CD14-positive monocyte (primary cell): ENCODE measurements around the gene MC3R. TPM values are rescaled to one million over a fixed set of nuclear protein-coding genes. Genes with fewer than 3 reads are reported as not detected.

ENCODE experiments used
- DNase-seq, 3 donors: peaks; one replicate each; pipeline ENCODE4 v3.0.0-alpha.2; 2011 to 2022
- H2AFZ ChIP-seq: 2 replicates; pipeline ENCODE4 v1.6.0; 2012; ENCODE audit warnings: mild to moderate bottlenecking, low read depth, low read length, inconsistent platforms; ENCODE audit not compliant: insufficient read depth, poor library complexity, severe bottlenecking
- H3K27ac ChIP-seq, 2 donors: 1 replicate in 1 of 2; 2 replicates in 1 of 2; pipeline ENCODE4 v1.5.1; 2012 to 2013; ENCODE audit warnings: low read length in 2 of 2, control low read depth in 1 of 2, inconsistent platforms in 1 of 2, low read depth in 1 of 2, mild to moderate bottlenecking in 1 of 2
- H3K27me3 ChIP-seq, 2 donors: one replicate each; pipeline versions ENCODE4 v1.6.0 to v1.6.1; 2011 to 2013; ENCODE audit warnings: low read length in 2 of 2; ENCODE audit not compliant: control insufficient read depth in 2 of 2, insufficient read depth in 2 of 2
- H3K36me3 ChIP-seq, 2 donors: replicated peaks in 1 of 2; 1 replicate in 1 of 2; 2 replicates in 1 of 2; pipeline versions ENCODE4 v1.5.1 to v1.6.1; 2012 to 2013; ENCODE audit warnings: low read length in 2 of 2, control low read depth in 1 of 2, inconsistent platforms in 1 of 2, mild to moderate bottlenecking in 1 of 2; ENCODE audit not compliant: insufficient read depth in 2 of 2, control insufficient read depth in 1 of 2
- H3K4me1 ChIP-seq, 2 donors: 1 replicate in 1 of 2; 2 replicates in 1 of 2; pipeline versions ENCODE4 v1.5.1 to v1.6.1; 2012 to 2013; ENCODE audit warnings: low read length in 2 of 2, control low read depth in 1 of 2, inconsistent platforms in 1 of 2, mild to moderate bottlenecking in 1 of 2, moderate library complexity in 1 of 2; ENCODE audit not compliant: insufficient read depth in 2 of 2, control insufficient read depth in 1 of 2
- H3K4me2 ChIP-seq: replicated peaks from 2 replicates; pipeline ENCODE3; 2012; ENCODE audit warnings: low read length, moderate library complexity, mild to moderate bottlenecking; ENCODE audit not compliant: poor library complexity, severe bottlenecking; ENCODE audit errors: extremely low read depth
- H3K4me3 ChIP-seq, 3 experiments: fragments of 200-600 bp in 1 of 3; sonication (generic) in 1 of 3; replicated peaks in 1 of 3; 1 replicate in 2 of 3; 2 replicates in 1 of 3; pipeline ENCODE4 v1.5.1; 2011 to 2013; ENCODE audit warnings: low read length in 3 of 3, mild to moderate bottlenecking in 3 of 3, control low read depth in 2 of 3, low read depth in 2 of 3, inconsistent platforms in 1 of 3, moderate library complexity in 1 of 3
- H3K79me2 ChIP-seq: 2 replicates; pipeline ENCODE4 v1.6.0; 2012; ENCODE audit warnings: mild to moderate bottlenecking, control low read depth, inconsistent platforms, low read length, moderate library complexity; ENCODE audit not compliant: insufficient read depth
- H3K9ac ChIP-seq: 2 replicates; pipeline ENCODE4 v1.6.0; 2017; ENCODE audit warnings: low read length, mild to moderate bottlenecking; ENCODE audit not compliant: insufficient read depth, poor library complexity, severe bottlenecking
- H3K9me3 ChIP-seq, 2 donors: replicated peaks in 1 of 2; 1 replicate in 1 of 2; 2 replicates in 1 of 2; pipeline versions ENCODE4 v1.5.1 to v1.6.1; 2012 to 2013; ENCODE audit warnings: low read length in 2 of 2, control low read depth in 1 of 2; ENCODE audit not compliant: control insufficient read depth in 1 of 2, insufficient read depth in 1 of 2
- H4K20me1 ChIP-seq: 2 replicates; pipeline ENCODE4 v1.6.0; 2012; ENCODE audit warnings: mild to moderate bottlenecking, low read length, control low read depth, moderate library complexity; ENCODE audit not compliant: insufficient read depth
- H3K27ac Mint-ChIP-seq, 7 donors: one replicate each; pipeline ENCODE4 v1.8.0; 2020; ENCODE audit warnings: mild to moderate bottlenecking in 7 of 7, mixed read lengths in 7 of 7, moderate library complexity in 6 of 7, inconsistent platforms in 2 of 7
- H3K27me3 Mint-ChIP-seq, 3 donors: one replicate each; pipeline ENCODE4 v1.8.0; 2021 to 2022; ENCODE audit warnings: low read depth in 3 of 3, mild to moderate bottlenecking in 3 of 3, mixed read lengths in 3 of 3, moderate library complexity in 3 of 3, inconsistent platforms in 1 of 3
- H3K36me3 Mint-ChIP-seq, 2 donors: one replicate each; pipeline ENCODE4 v1.8.0; 2020; ENCODE audit warnings: mixed read lengths in 2 of 2, inconsistent platforms in 1 of 2, mild to moderate bottlenecking in 1 of 2
- H3K4me1 Mint-ChIP-seq: one replicate; pipeline ENCODE4 v1.8.0; 2020; ENCODE audit warnings: mild to moderate bottlenecking, mixed read lengths
- H3K4me3 Mint-ChIP-seq, 2 donors: one replicate each; pipeline ENCODE4 v1.8.0; 2020; ENCODE audit warnings: mild to moderate bottlenecking in 2 of 2, mixed read lengths in 2 of 2, moderate library complexity in 1 of 2
- H3K9me3 Mint-ChIP-seq, 7 donors: one replicate each; pipeline ENCODE4 v1.8.0; 2020 to 2022; ENCODE audit warnings: mixed read lengths in 7 of 7, mild to moderate bottlenecking in 6 of 7, moderate library complexity in 6 of 7, inconsistent platforms in 2 of 7
- CTCF ChIP-seq: fragments of 200-600 bp; IDR thresholded peaks from one replicate; pipeline ENCODE4 v1.8.0; 2022; ENCODE audit warnings: antibody characterized with exemption, mild to moderate bottlenecking
- WGBS: methylation state at CpG from one replicate; pipeline ENCODE4 v1.1.5; 2013; ENCODE audit warnings: missing lambda C conversion rate; ENCODE audit not compliant: insufficient coverage; 5-methylcytosine and 5-hydroxymethylcytosine counted together
- intact Hi-C, 2 donors: fragments of 100-400 bp; cut with micrococcal nuclease; formaldehyde crosslinking; loops; one replicate each; pipeline versions ENCODE4 v1.15.0 to v1.15.1; 2023
- polyA plus RNA-seq, 3 donors: library from polyadenylated mRNA; depleted of rRNA in 1 of 3; unstranded in 2 of 3; stranded (reverse) in 1 of 3; fragments of 300-500 nt in 2 of 3; fragments of >200 nt in 1 of 3; fragmentation: Illumina TruSeq in 2 of 3; gene quantifications; 1 replicate in 2 of 3; 2 replicates in 1 of 3; pipeline ENCODE4 v1.2.3, GENCODE V29; 2012 to 2021

MC3R gene
- polyA plus RNA-seq, 3 donors, result not detected

DNA sequence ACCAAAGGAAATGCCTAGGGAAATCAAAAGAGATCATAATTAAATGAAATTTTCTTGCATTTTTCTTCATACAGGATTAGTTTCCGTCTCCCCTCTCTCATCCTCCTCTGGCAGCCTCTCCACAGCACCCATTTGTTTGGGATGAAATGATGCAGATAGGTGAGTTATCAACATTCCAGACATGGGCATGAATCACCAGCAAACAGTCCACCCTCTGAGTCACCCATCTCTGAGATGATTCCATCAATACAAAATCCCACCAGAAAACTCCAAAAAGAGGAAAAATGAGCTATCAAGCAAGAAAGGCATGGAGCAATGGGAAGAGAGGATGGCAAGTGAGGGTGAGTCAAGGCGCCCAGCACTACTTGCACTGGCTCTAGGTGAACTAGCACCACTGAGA lies 11.4 kb downstream of the MC3R start:
- no peak for TF ChIP-seq CTCF
- no peaks in the 10 kb centered on the region for H3K4me1 ChIP-seq
- H3K36me3 Mint-ChIP-seq, result no peaks in the 10 kb centered on the region
- H4K20me1 ChIP-seq, result no peaks in the 10 kb centered on the region
- no peak overlapping the region for H3K27ac ChIP-seq
- no peak overlapping the region for H3K9ac ChIP-seq
- H3K27me3 ChIP-seq, result no peaks in the 10 kb centered on the region
- no peak overlapping the region for H2AFZ ChIP-seq
- no peak overlapping the region for H3K4me3 ChIP-seq
- H3K27ac Mint-ChIP-seq, result no peak overlapping the region
- DNase-seq, result no peak
- intact Hi-C loops, result no loop called here
- H3K27me3 Mint-ChIP-seq, result peaks cover 1 to 9% (median 2%) of the 10 kb centered on the region in 3 donors
- no peaks in the 10 kb centered on the region for H3K36me3 ChIP-seq
- WGBS, result 100% methylated on average over 1 of the region's 2 CpGs
- H3K4me1 Mint-ChIP-seq, result no peaks in the 10 kb centered on the region
- H3K4me3 Mint-ChIP-seq, result no peak overlapping the region
- H3K79me2 ChIP-seq, result no peaks in the 10 kb centered on the region
- no peaks in the 10 kb centered on the region for H3K9me3 Mint-ChIP-seq
- H3K4me2 ChIP-seq, result no peak overlapping the region
- H3K9me3 ChIP-seq, result no peaks in the 10 kb centered on the region

DNA sequence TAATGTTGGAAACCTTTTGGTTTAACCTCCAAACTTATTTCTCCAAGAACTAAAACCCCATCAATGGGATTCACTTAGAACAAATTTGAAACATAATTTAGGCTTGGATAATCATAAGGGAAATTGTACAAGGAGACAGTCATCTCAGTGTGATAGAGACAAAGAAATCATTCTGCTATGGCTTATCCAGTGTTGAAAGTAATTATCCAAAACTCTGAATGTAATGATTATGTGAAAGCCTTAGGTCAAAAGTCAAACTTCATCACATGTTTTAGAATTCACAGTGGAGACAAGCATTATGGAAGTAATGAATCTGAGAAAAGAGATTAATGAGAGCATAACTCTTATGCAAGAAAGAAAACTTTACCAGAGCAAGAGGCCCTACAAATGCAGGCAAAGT lies 20.0 kb downstream of the MC3R start:
- H3K27ac Mint-ChIP-seq, result no peak overlapping the region
- H3K27ac ChIP-seq, result no peak overlapping the region
- no peak overlapping the region for H2AFZ ChIP-seq
- peaks cover 0 to 11% of the 10 kb centered on the region in 2 donors for H3K9me3 ChIP-seq
- DNase-seq, result no peak
- no peaks in the 10 kb centered on the region for H3K27me3 ChIP-seq
- intact Hi-C loops, result no loop called here
- H3K4me1 Mint-ChIP-seq, result no peaks in the 10 kb centered on the region
- no peaks in the 10 kb centered on the region for H3K79me2 ChIP-seq
- H3K36me3 Mint-ChIP-seq, result no peaks in the 10 kb centered on the region
- no peak overlapping the region for H3K9ac ChIP-seq
- H3K9me3 Mint-ChIP-seq, result peaks cover 0 to 3% (median 0%) of the 10 kb centered on the region in 7 donors
- H3K27me3 Mint-ChIP-seq, result peaks cover 0 to 7% (median 3%) of the 10 kb centered on the region in 3 donors
- H4K20me1 ChIP-seq, result no peaks in the 10 kb centered on the region
- H3K36me3 ChIP-seq, result no peaks in the 10 kb centered on the region
- no peaks in the 10 kb centered on the region for H3K4me1 ChIP-seq
- H3K4me3 ChIP-seq, result no peak overlapping the region
- no peak for TF ChIP-seq CTCF
- H3K4me3 Mint-ChIP-seq, result no peak overlapping the region
- no peak overlapping the region for H3K4me2 ChIP-seq
